ENCODE results near the gene CTBP1.

DNA sequence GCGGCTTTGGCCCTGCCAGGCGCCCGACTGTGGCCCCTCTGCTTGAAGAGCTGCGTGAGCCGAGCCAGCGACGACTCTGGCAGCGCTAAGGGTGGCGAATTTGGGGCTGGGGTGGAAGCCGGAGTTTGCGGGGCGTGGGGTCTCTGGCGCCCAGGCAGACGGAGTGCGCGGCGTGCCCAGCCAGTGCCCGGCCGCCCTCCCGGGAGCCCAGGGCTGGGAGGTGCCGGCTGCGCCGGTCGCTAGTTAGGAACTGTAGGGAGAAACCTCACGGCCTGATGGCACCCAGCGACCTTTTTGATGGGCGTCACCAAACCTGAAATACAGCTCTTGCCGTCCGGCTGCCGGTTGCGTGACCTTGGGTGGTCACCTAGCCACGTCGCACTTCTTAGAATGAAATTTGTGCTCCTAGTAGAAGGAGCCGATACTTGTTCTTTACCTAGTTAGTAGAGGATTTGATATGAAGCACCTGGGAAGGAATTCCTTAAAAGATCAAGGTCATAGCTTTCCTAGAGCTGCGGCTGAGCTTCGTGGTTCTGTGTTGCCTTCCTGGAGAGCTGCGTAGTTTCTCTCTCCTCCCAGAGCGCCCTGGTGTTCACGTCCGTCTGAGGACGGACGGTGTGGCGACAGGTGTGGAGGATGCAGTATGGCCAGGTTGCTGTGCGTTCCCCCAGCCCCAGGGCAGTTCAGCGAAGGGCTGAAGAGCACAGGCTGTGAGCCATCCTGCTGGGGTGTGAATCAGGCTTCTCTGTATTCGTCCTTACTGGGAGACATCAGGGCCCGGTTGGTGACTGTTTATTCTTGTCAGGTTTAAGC is 41.4 kb upstream of the CTBP1 start:
- TF ChIP-seq, protein P1, sequence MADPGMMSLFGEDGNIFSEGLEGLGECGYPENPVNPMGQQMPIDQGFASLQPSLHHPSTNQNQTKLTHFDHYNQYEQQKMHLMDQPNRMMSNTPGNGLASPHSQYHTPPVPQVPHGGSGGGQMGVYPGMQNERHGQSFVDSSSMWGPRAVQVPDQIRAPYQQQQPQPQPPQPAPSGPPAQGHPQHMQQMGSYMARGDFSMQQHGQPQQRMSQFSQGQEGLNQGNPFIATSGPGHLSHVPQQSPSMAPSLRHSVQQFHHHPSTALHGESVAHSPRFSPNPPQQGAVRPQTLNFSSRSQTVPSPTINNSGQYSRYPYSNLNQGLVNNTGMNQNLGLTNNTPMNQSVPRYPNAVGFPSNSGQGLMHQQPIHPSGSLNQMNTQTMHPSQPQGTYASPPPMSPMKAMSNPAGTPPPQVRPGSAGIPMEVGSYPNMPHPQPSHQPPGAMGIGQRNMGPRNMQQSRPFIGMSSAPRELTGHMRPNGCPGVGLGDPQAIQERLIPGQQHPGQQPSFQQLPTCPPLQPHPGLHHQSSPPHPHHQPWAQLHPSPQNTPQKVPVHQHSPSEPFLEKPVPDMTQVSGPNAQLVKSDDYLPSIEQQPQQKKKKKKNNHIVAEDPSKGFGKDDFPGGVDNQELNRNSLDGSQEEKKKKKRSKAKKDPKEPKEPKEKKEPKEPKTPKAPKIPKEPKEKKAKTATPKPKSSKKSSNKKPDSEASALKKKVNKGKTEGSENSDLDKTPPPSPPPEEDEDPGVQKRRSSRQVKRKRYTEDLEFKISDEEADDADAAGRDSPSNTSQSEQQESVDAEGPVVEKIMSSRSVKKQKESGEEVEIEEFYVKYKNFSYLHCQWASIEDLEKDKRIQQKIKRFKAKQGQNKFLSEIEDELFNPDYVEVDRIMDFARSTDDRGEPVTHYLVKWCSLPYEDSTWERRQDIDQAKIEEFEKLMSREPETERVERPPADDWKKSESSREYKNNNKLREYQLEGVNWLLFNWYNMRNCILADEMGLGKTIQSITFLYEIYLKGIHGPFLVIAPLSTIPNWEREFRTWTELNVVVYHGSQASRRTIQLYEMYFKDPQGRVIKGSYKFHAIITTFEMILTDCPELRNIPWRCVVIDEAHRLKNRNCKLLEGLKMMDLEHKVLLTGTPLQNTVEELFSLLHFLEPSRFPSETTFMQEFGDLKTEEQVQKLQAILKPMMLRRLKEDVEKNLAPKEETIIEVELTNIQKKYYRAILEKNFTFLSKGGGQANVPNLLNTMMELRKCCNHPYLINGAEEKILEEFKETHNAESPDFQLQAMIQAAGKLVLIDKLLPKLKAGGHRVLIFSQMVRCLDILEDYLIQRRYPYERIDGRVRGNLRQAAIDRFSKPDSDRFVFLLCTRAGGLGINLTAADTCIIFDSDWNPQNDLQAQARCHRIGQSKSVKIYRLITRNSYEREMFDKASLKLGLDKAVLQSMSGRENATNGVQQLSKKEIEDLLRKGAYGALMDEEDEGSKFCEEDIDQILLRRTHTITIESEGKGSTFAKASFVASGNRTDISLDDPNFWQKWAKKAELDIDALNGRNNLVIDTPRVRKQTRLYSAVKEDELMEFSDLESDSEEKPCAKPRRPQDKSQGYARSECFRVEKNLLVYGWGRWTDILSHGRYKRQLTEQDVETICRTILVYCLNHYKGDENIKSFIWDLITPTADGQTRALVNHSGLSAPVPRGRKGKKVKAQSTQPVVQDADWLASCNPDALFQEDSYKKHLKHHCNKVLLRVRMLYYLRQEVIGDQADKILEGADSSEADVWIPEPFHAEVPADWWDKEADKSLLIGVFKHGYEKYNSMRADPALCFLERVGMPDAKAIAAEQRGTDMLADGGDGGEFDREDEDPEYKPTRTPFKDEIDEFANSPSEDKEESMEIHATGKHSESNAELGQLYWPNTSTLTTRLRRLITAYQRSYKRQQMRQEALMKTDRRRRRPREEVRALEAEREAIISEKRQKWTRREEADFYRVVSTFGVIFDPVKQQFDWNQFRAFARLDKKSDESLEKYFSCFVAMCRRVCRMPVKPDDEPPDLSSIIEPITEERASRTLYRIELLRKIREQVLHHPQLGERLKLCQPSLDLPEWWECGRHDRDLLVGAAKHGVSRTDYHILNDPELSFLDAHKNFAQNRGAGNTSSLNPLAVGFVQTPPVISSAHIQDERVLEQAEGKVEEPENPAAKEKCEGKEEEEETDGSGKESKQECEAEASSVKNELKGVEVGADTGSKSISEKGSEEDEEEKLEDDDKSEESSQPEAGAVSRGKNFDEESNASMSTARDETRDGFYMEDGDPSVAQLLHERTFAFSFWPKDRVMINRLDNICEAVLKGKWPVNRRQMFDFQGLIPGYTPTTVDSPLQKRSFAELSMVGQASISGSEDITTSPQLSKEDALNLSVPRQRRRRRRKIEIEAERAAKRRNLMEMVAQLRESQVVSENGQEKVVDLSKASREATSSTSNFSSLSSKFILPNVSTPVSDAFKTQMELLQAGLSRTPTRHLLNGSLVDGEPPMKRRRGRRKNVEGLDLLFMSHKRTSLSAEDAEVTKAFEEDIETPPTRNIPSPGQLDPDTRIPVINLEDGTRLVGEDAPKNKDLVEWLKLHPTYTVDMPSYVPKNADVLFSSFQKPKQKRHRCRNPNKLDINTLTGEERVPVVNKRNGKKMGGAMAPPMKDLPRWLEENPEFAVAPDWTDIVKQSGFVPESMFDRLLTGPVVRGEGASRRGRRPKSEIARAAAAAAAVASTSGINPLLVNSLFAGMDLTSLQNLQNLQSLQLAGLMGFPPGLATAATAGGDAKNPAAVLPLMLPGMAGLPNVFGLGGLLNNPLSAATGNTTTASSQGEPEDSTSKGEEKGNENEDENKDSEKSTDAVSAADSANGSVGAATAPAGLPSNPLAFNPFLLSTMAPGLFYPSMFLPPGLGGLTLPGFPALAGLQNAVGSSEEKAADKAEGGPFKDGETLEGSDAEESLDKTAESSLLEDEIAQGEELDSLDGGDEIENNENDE (IDR thresholded peaks at IDR 0.05; ENCODE audit: insufficient replicate concordance, low read length): no peak
- TF ChIP-seq EZH2 (IDR thresholded peaks at IDR 0.05; ENCODE audit: low read depth, low read length, severe bottlenecking): no peak
- TF ChIP-seq, protein P2, sequence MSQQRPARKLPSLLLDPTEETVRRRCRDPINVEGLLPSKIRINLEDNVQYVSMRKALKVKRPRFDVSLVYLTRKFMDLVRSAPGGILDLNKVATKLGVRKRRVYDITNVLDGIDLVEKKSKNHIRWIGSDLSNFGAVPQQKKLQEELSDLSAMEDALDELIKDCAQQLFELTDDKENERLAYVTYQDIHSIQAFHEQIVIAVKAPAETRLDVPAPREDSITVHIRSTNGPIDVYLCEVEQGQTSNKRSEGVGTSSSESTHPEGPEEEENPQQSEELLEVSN (IDR thresholded peaks at IDR 0.05): no peak
- no peak for TF ChIP-seq SP2 (IDR thresholded peaks at IDR 0.05; ENCODE audit: low read length)
- no peak for TF ChIP-seq EP300 (IDR thresholded peaks at IDR 0.05; ENCODE audit: borderline replicate concordance in 1 of 2, low read depth in 2 of 2, low read length in 2 of 2)
- no peak for TF ChIP-seq POLR2A (IDR thresholded peaks at IDR 0.05; ENCODE audit: control extremely low read depth in 1 of 2, low read depth in 2 of 2, low read length in 2 of 2)
- TF ChIP-seq, protein P3, sequence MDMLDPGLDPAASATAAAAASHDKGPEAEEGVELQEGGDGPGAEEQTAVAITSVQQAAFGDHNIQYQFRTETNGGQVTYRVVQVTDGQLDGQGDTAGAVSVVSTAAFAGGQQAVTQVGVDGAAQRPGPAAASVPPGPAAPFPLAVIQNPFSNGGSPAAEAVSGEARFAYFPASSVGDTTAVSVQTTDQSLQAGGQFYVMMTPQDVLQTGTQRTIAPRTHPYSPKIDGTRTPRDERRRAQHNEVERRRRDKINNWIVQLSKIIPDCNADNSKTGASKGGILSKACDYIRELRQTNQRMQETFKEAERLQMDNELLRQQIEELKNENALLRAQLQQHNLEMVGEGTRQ (IDR thresholded peaks at IDR 0.05; ENCODE audit: low read length): no peak
